BJ (cell line): Measurements from ENCODE around the gene AKAP1. TPM values are rescaled to one million over a fixed set of nuclear protein-coding genes. Genes with fewer than 3 reads are reported as not detected.

Experiments used
- CTCF ChIA-PET: fragments of 350-600 bp; formaldehyde crosslinking; extraction: SDS; loops from one replicate; lab custom pipeline; 2021; ENCODE audit warnings: antibody characterized with exemption, inconsistent platforms; lab: Yijun Ruan, JAX
- POLR2A ChIA-PET: fragments of 300-600 bp; sonication (Branson Sonifier 250); formaldehyde crosslinking; extraction: SDS; loops from one replicate; lab custom pipeline; 2021; ENCODE audit warnings: antibody characterized with exemption; lab: Charles Lee
- DNase-seq: peaks from one replicate; pipeline ENCODE4 v3.0.0-alpha.2; 2011; ENCODE audit warnings: low read depth
- H3K27me3 ChIP-seq: 2 replicates; pipeline ENCODE4 v1.6.0; 2011; ENCODE audit warnings: low read length; ENCODE audit not compliant: control insufficient read depth, insufficient read depth
- H3K36me3 ChIP-seq: 2 replicates; pipeline ENCODE4 v1.5.1; 2011; ENCODE audit warnings: low read length; ENCODE audit not compliant: control insufficient read depth, insufficient read depth
- H3K4me3 ChIP-seq: 2 replicates; pipeline ENCODE4 v1.5.1; 2011; ENCODE audit warnings: low read depth, mild to moderate bottlenecking, control low read depth, low read length
- polyA plus RNA-seq: library from polyadenylated mRNA; depleted of rRNA; stranded (reverse); fragments of >200 nt; gene quantifications from 2 replicates; pipeline ENCODE4 v1.2.3, GENCODE V29; 2011
- TF ChIP-seq, protein P1 (sequence below): IDR thresholded peaks from 2 replicates; pipeline ENCODE4 v1.5.1; 2011; ENCODE audit warnings: low read depth, mild to moderate bottlenecking, control low read depth, inconsistent platforms, low read length, moderate library complexity; ENCODE audit not compliant: insufficient read depth

Gene AKAP1
- polyA plus RNA-seq, 1 experiment: 15.7 TPM

DNA sequence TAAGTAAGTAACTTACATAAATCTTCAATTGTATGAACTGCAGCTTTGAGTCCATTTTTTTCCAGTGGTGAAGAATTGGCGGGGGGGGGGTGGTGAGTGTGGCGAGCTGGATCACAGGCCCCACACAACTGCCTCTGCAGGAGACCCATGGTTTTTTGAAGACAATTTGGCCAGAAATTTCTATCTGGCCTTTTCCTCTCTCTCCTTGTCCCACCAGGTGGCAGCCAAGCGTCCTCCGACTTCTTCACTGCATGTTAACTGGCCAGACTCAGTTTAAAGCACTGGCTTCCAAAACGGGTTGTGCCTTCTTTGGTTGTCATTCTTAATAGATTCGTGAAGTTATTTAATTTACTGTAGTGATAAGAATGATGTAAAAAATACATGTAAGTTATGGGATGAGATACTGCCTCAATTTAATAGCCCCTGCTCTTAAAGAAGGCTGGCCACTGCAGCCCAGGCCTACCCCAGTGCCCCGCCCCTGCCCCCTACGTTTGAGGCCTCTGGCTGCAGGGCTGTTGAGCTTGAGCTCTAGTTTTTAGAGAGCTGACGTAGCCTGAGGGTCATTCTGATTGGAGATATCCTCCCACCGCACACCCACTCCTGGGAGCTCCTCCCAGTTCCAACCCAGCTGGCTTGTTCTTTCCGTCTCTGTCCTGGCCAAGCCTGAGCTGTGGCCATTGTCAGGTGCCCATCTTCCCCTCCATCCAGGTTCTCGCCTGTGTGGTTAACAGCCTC lies 36.4 kb downstream of the AKAP1 start:
- CTCF ChIA-PET: interaction anchor here (0.6 to 1.9 kb wide), 9 partner anchors 8 to 713 kb away, joined by 3 to 7 read pairs (median 4); no protein-coding TSS in a partner anchor
- TF ChIP-seq, protein P1, sequence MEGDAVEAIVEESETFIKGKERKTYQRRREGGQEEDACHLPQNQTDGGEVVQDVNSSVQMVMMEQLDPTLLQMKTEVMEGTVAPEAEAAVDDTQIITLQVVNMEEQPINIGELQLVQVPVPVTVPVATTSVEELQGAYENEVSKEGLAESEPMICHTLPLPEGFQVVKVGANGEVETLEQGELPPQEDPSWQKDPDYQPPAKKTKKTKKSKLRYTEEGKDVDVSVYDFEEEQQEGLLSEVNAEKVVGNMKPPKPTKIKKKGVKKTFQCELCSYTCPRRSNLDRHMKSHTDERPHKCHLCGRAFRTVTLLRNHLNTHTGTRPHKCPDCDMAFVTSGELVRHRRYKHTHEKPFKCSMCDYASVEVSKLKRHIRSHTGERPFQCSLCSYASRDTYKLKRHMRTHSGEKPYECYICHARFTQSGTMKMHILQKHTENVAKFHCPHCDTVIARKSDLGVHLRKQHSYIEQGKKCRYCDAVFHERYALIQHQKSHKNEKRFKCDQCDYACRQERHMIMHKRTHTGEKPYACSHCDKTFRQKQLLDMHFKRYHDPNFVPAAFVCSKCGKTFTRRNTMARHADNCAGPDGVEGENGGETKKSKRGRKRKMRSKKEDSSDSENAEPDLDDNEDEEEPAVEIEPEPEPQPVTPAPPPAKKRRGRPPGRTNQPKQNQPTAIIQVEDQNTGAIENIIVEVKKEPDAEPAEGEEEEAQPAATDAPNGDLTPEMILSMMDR: peak; percentile 66
- H3K27me3 ChIP-seq: no peaks in the 10 kb centered on the region
- no peak overlapping the region for H3K4me3 ChIP-seq
- no peak for DNase-seq
- peaks cover 4% of the 10 kb centered on the region for H3K36me3 ChIP-seq
- POLR2A ChIA-PET: no interaction called here

DNA sequence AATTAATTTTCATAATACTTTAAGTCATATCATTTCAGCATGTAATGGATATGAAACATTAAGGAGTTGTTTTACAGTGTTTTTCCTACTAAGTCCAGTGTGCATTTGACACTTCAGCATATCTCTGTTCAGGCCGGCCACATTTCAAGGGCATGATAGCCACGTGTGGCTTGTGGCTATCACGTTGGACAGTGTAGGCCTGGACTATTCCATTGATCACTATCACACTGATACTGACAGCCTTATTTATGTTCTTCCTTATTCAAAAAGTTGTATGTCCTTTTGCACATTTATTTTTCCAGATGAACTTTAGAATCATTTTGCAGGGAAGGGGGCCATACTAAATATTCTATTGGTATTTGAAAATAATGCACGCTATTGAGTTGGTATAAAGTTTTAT lies 39.0 kb downstream of the AKAP1 start:
- no peaks in the 10 kb centered on the region; the same call in 1 of the 2 replicates for H3K36me3 ChIP-seq
- H3K4me3 ChIP-seq: no peak overlapping the region
- DNase-seq: no peak
- H3K27me3 ChIP-seq: no peaks in the 10 kb centered on the region
- POLR2A ChIA-PET: no interaction called here
- TF ChIP-seq, protein P1: no peak
- CTCF ChIA-PET: no interaction called here

DNA sequence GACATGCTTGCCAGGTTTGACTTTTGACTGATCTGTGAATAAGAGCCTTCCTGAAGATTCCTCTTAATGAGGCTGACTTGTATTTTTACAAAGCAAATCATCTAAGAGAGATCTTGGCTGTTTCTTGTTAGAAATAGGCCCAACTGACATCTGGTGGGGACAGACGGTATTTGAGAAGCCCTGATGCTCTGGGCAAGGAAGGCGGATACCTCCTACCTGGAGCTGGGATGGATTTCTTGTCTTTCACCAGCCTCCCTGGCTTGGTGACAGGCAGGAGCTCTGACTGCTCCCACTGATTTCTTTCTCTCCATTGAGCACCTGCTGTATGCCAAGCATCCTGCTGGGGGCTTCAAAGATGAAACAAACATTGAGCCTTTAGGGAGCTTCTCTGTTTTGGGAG lies 40.4 kb downstream of the AKAP1 start:
- H3K4me3 ChIP-seq: no peak overlapping the region
- TF ChIP-seq, protein P1: no peak
- ChIA-PET CTCF (interaction anchor here (0.6 to 0.9 kb wide), 2 partner anchors 45 to 622 kb away, joined by 3 read pairs; no protein-coding TSS in a partner anchor), POLR2A (no interaction called here)
- no peaks in the 10 kb centered on the region; the same call in 1 of the 2 replicates for H3K36me3 ChIP-seq
- no peak for DNase-seq
- no peaks in the 10 kb centered on the region for H3K27me3 ChIP-seq

DNA sequence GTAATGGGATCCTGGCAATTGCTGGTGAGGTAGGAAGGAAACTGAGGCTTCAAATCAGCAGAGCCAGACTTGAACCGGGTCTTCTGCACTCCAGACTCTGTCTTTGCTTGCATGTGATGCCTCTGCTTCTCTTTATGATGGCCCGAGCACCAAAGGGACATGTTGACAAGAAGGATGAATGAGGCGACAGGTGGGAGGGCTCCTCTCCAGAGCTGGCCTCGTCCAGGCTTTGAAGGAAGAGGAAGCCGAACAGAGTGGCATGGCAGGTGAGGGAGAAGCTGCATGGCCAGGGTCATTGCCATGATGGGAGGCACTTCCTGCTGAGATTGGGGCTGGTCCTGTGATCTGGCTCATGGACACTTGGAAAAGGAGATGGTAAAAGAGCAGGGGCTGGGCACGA lies 40.8 kb downstream of the AKAP1 start:
- CTCF ChIA-PET: interaction anchor here (0.9 to 1.9 kb wide), 2 partner anchors 622 to 708 kb away, joined by 3 to 9 read pairs; no protein-coding TSS in a partner anchor
- DNase-seq: no peak

More for the DNA sequence above, 40.8 kb downstream of the AKAP1 start:
- Histone ChIP-seq H3K36me3 (no peaks in the 10 kb centered on the region; the same call in 1 of the 2 replicates), H3K4me3 (no peak overlapping the region), H3K27me3 (no peaks in the 10 kb centered on the region)
- TF ChIP-seq, protein P1: no peak
- POLR2A ChIA-PET: no interaction called here
